HG03521 (cell line): ENCODE results near the gene TMOD4.

ENCODE experiments used
- ATAC-seq: cut with Tn5 transposase; IDR thresholded peaks from one replicate; pipeline ENCODE4 v1.9.1; 2021; ENCODE audit warnings: mild to moderate bottlenecking, moderate library complexity; ENCODE audit not compliant: unreplicated experiment

The TMOD4 gene

DNA sequence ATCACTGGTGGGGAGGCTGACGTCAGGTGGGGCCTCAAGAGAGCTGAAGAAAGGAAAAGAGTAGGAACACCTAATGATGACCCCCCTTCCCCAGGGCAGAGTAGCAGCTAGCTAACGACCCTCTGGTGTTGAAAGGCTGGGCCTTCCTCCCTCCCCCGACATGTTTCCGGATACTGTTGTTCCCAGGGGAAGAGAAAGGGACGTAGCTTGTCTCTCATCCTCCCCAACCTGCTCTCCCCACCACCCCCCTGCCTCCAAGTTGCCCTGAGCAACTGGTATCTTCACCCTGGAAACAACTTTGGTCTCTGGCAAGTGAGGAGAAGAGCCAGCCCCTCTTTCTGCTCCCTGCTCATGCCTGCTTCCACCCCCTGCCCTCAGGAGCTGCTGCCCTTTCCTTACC is 31.8 kb downstream of the TMOD4 start:
- ATAC-seq, result no peak

GRCh38 chr1:151143057-151143435 is 32.7 kb downstream of the TMOD4 start:
- ATAC-seq, result no peak

DNA sequence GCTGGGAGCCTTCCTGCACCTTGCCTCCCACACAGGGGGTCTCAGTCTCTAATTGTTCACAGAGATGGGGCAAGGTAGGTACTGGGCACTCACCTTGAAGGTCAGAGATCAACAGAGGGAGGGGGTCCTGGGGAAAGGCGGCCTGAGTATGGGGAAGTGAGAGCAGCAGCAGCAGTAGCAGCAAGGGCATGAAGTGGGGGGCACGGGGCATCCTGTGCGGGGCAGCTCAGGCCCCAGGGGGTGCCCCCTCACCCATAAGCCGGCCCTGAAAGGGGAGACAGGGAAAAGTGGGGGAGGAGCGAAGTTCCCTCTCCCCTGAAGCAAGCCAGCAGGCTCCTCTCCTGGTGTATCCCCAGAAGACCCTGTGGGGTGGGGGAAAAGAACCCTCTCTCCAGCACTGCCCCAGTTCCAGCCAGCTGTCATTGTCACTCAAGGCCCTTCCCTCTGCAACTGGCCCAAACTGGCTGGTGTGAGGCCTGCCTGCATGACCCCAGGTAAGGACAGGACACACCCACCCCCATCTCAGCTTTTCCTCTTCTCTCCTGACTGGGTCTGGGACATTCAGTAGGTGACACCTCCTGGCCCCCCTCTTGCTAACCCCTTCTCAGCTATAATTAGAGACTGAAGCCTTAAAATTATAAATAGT is 33.2 kb downstream of the TMOD4 start:
- no peak for ATAC-seq

GRCh38 chr1:151137789-151138188 is 38.0 kb downstream of the TMOD4 start:
- no peak for ATAC-seq

- no peak for ATAC-seq
Measured at GRCh38 chr1:151135433-151136385, 40.1 kb downstream of the TMOD4 start.

DNA sequence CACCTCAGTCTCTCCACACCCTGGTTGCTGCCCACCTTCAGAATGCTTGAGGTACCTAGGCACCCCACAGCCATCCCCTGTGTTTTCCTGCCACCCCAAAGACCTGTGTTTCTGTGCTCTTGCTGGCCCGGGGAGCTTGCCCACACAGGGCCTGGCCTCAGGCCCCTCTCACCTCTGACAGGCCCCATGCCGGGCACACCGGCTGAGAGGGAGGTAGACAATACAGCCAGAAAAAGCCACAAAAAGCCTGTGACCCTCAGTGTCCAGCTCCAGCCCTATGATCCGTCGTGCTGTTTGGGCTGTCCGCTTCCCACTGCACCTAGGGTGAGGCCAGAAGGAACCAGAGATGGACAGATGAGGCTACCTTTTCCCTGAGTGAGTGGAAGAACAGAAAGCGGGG is 40.8 kb downstream of the TMOD4 start:
- no peak for ATAC-seq

DNA sequence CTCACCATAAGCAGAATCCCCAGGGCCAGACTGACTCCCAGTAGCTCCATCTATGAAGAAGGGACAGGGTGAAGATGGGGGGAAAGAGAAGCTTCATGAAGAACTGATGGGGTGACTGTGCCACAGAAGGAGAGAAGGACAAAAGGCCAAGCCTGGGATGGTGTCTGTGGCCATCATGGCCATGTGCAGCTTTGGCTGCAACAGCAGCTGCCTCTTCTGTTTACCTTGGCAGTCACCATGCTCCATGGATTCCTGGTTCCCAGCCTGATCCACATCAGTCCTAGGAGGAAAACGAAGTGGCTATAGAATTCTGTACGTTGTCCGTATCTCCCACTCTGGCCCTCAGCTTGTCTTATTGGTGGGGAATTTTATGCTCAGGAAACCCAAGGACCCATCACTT is 41.4 kb downstream of the TMOD4 start:
- ATAC-seq, result no peak

DNA sequence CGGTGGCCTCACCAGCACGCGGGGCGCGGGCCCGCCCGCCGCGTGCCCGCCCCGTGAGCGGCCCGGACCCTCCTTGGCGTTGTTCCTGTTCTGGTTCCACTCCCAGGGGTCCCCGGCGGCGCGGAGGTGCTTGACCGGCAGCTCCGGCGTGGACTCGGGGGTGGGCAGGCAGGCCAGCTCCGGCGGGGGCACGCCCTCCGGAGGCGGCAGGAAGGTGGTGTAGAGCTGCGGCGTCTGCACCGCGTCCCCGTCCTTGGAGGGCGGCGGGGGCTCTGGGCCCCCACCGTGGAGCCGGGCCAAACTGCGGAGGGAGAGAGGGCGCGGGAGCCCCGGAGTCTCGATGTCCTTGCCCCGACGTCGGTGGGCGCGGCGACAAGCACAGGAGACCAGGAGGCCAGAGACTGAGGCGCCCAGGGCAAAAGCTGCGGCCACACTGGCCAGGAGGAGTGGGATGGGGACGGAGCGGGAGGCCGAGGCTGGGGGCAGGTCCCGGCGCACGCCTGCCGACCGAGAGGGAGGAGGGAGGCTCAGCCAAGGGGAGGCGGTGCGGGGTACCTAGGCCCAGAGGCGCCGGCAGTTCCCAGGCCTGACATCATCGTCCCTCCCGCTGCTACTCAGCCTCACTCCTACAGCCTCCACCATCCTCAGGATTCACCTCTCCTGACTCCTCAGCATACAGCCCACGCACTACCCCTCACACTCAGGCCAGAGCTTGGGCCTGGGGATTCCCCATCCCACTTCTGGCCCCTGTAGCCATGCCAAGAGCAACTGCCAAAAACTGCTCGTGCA is 42.6 kb downstream of the TMOD4 start:
- ATAC-seq, result no peak

DNA sequence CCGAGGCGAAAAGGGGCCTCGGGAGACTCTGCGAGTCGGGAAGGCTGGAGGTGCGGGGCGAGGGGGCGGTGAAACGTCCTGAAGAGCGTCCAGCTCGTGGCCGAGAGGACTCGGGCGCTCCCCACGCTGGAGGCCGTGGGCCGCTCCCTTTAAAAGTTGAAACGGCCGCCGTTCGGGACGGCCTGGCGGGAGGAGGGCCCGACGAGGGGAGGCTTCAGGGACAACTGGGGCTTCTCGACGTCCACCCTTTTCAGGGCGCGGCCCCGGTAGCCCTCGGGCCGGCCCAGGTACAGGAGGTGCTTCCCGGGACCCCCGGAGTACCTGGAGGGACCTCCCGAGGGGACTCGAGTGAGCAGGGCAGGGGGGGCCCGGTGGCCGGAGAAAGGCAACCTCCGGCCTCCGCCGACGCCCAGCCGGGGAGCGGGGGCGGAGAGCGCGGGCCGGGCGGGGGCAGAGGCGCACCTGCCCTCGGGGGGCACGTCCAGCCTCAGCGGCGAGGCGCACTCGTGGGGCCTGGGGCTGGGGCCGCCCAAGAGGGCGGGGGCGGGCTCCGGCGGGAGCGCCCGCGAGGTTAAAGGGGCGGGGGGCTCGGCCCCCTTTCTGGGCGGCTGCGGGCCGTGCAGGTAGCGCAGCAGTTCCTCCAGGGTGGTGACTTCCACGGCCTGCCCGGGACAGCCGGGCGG is 43.3 kb downstream of the TMOD4 start:
- ATAC-seq, result no peak

DNA sequence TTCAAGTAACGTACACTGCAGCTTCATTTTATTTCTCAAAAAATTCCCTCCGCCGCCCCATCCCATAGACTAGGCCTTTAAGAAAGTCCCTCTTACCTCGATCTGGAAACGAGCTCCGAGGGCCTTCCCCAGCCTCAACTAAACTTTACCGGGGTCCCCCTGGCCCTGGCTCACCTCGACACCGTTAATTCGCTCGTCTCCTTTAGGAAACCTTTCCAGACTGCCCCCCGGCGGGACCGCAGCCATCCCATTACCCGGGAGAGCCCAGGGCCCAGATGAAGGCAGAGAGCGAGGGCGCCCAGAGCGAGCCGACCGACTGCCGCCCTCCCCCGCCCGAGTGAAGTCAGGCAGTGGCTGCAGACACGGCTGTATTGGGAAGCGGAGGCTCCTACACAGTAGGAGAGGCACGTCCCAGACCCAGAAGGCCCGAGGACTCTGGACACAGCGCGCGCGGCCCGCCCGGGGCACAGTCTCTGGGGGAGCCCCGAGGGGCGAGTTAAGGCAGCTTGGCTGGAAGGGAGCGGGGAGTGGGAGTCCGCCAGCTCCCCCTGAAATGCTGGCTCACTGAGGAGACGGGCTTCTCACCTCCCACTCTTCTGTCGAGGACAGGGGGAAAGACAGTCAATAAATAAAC is 44.0 kb downstream of the TMOD4 start:
- ATAC-seq, result no peak

GRCh38 chr1:151130987-151131586 is 44.7 kb downstream of the TMOD4 start:
- ATAC-seq, result peak; percentile 54

DNA sequence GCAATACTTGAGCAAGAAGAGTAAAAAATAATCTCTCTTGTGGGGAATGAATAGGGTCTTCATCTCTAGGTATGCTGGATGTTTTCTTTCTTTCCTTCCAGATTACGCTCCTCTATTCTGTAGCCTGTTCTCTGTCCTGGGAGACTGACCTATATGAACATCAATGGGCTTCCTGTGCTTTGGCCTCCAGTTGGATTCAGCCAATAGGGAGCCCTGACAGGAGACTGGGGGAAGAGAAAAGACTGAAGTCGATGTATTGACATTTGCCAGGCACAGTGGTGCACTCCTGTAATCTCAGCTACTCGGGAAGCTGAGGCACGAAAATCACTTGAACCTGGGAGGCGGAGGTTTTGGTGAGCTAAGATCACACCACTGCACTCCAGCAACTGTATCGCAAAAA is 47.0 kb downstream of the TMOD4 start:
- ATAC-seq, result no peak

DNA sequence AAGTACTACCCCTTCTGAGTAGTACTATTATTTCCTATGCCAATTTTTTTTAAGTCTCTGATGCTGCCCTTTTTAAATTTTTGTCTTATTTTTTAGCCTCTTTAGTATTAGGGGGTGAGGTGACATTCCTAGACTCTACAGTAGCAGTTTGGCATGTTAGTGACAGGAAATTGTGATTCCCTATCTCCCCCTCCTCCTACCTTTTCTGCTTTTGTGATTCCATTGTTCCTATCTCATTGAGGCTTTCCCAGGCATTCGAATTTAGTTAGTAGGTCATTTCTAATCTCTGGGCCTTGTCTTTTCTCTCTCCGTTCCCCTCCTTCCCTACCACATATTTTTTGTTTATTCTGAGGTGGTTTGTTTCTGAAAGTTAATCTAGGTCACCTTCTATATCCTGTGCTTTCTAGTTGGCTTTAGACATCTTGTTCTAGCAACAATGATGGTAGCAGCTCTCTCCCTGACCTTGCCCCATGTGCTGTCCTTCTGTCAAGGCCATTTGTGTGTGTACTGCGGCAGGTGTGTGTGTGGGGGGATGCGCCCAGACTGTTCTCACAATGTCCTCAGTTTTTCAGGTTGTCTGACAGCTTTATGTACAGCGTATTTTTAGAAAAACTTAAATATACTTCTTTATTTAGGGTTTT is 50.9 kb downstream of the TMOD4 start:
- ATAC-seq, result no peak
